Measurements from ENCODE around the gene WLS.

The WLS gene

DNA sequence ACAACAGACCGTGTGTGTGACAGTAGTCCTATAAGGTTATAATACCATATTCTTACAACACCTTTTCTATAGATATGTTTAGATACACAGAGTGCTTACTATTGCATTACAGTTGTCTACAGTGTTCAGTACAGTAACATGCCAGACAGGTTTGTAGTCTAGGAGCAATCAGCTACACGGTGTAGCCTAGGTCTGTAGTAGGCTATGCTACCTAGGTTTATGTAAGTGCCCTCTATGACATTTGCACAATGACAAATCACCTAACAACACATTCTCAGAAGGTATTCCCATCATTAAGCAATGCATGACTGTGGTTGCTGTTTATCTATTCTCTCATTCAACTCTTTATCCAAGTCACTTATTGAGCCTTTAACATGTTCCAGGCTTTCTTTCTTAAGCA, 1.8 kb upstream of the WLS start:
- no peak overlapping the region for H3K4me3 ChIP-seq (ENCODE audit: low read length)
- peak; percentile 66 for DNase-seq (ENCODE audit: low read depth)
- TF ChIP-seq, protein P1, sequence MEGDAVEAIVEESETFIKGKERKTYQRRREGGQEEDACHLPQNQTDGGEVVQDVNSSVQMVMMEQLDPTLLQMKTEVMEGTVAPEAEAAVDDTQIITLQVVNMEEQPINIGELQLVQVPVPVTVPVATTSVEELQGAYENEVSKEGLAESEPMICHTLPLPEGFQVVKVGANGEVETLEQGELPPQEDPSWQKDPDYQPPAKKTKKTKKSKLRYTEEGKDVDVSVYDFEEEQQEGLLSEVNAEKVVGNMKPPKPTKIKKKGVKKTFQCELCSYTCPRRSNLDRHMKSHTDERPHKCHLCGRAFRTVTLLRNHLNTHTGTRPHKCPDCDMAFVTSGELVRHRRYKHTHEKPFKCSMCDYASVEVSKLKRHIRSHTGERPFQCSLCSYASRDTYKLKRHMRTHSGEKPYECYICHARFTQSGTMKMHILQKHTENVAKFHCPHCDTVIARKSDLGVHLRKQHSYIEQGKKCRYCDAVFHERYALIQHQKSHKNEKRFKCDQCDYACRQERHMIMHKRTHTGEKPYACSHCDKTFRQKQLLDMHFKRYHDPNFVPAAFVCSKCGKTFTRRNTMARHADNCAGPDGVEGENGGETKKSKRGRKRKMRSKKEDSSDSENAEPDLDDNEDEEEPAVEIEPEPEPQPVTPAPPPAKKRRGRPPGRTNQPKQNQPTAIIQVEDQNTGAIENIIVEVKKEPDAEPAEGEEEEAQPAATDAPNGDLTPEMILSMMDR (IDR thresholded peaks at IDR 0.05; ENCODE audit: insufficient read depth, low read depth, low read length, missing control alignments): no peak

DNA sequence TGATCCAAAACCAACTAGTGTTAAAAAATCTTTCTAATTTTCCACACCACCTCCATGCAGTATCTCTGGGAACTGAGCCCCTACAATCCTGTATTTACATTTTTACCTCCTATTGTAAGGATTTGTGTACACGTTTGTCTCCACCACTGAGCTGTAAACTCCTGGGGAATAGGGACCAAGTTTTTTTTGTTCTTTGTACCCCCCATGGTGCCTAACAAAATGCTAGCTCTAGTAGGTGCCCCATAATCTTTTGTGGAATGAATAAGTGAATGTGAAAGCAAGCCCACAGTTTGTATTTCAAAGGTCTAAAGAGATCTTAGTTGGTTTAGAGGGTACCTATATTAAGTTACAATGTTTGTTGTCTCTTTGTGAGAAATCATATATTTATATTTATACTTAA, 879 bp upstream of the WLS start:
- no peak for DNase-seq (ENCODE audit: low read depth)
- H3K4me3 ChIP-seq (ENCODE audit: low read length): no peak overlapping the region

GRCh38 chr1:68231627-68232288, 565 bp downstream of the WLS start:
- DNase-seq (ENCODE audit: low read depth): peak; percentile 63
- TF ChIP-seq, protein P1 (IDR thresholded peaks at IDR 0.05; ENCODE audit: insufficient read depth, low read depth, low read length, missing control alignments): no peak
- peak overlapping the region; percentile 81 for H3K4me3 ChIP-seq (ENCODE audit: low read length)

More for the DNA sequence above, 879 bp upstream of the WLS start:
- TF ChIP-seq, protein P1 (IDR thresholded peaks at IDR 0.05; ENCODE audit: insufficient read depth, low read depth, low read length, missing control alignments): no peak

DNA sequence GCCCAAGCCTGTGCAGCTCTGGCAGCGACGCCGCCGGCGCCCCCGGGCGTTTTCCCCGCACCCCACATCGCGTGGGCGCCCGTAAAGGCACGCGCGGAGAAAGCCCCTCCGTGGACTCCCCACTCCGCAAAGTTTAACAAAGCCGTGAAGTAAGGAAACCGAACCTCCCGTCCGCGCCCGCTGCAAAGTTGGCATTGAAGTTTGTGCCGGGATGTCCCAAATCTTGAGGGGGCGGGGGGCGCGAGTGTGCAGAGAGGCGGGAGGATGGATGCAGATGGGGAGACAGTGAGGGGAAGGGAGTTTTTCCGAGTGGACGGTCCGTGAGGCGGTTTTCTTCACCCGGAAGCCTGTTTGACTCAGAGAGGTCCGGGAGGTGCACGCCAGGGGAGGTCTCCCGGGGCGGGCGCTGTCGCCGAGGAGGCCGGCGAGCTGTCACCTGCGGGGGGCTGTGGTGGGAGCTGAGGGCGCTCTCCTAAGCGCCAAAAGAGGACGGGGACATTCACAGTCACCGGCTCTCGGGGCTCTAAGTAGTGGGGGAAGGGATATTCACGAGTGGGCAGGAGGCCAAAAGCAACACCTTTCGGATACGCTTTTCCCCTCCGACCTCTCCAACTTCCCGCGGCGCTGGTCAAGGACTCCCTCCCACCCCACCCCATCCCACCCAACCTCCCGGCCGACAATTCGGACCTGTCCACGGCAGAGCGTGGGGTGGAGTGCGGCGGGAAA, 1.3 kb downstream of the WLS start:
- peak; percentile 13 for DNase-seq (ENCODE audit: low read depth)
- H3K4me3 ChIP-seq (ENCODE audit: low read length): peak overlapping the region; percentile 81
- TF ChIP-seq, protein P1 (IDR thresholded peaks at IDR 0.05; ENCODE audit: insufficient read depth, low read depth, low read length, missing control alignments): no peak

GRCh38 chr1:68230484-68230802, 1.9 kb downstream of the WLS start:
- TF ChIP-seq, protein P1 (IDR thresholded peaks at IDR 0.05; ENCODE audit: insufficient read depth, low read depth, low read length, missing control alignments): no peak
- DNase-seq (ENCODE audit: low read depth): no peak
- H3K4me3 ChIP-seq (ENCODE audit: low read length): peak overlapping the region; percentile 81

- DNase-seq (ENCODE audit: low read depth): peak; percentile 28
- H3K4me3 ChIP-seq (ENCODE audit: low read length): peak overlapping the region; percentile 81
- TF ChIP-seq, protein P1 (IDR thresholded peaks at IDR 0.05; ENCODE audit: insufficient read depth, low read depth, low read length, missing control alignments): no peak
Measured at GRCh38 chr1:68229650-68230483, 2.5 kb downstream of the WLS start.
